Hepatocyte (in vitro differentiated cells): ENCODE results near the gene NLRX1.

Experiments
- EZH2phosphoT487 ChIP-seq: fragments of 200-600 bp; sonication (generic); IDR thresholded peaks from one replicate; pipeline ENCODE4 v1.6.1; 2018; ENCODE audit warnings: antibody characterized with exemption, mild to moderate bottlenecking, low read depth, moderate library complexity; ENCODE audit not compliant: unreplicated experiment, severe bottlenecking
- TF ChIP-seq, protein P1 (sequence below): fragments of 200-600 bp; sonication (generic); IDR thresholded peaks from 2 replicates; pipeline ENCODE4 v1.5.1; 2016; ENCODE audit warnings: antibody characterized with exemption, mild to moderate bottlenecking; ENCODE audit not compliant: poor library complexity

DNA sequence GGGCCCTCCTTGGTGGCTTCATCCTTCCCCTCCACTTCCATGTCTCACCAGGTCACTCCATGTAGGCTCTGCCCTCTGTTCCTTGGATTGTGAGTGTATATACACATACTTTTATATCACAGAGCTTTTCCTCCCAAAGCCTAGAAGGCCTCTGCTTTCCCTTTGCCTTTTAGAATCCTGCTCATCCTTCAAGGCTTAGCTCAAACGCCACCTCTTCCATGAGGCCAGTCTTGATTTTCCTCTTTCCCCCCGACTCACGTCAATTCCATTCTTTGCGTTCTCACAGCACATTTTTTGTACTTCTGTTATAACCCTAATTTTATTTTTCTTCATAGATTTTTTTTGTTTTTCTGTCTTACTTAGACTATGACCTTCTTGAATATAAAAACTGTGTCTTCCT is 15.9 kb upstream of the NLRX1 start:
- TF ChIP-seq, protein P1, sequence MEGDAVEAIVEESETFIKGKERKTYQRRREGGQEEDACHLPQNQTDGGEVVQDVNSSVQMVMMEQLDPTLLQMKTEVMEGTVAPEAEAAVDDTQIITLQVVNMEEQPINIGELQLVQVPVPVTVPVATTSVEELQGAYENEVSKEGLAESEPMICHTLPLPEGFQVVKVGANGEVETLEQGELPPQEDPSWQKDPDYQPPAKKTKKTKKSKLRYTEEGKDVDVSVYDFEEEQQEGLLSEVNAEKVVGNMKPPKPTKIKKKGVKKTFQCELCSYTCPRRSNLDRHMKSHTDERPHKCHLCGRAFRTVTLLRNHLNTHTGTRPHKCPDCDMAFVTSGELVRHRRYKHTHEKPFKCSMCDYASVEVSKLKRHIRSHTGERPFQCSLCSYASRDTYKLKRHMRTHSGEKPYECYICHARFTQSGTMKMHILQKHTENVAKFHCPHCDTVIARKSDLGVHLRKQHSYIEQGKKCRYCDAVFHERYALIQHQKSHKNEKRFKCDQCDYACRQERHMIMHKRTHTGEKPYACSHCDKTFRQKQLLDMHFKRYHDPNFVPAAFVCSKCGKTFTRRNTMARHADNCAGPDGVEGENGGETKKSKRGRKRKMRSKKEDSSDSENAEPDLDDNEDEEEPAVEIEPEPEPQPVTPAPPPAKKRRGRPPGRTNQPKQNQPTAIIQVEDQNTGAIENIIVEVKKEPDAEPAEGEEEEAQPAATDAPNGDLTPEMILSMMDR = no peak
- TF ChIP-seq EZH2phosphoT487 = no peak
